SK-N-MC (cell line): ENCODE results near the gene ZBTB39.

Experiments used
- EZH2 ChIP-seq: fragments of 200-600 bp; sonication (generic); IDR thresholded peaks from one replicate; pipeline ENCODE4 v1.6.1; 2017; ENCODE audit warnings: antibody characterized with exemption
- FOXP2 ChIP-seq: optimal IDR thresholded peaks from 2 replicates; pipeline ENCODE3; 2011; ENCODE audit warnings: mild to moderate bottlenecking, moderate library complexity; ENCODE audit not compliant: insufficient read depth; ENCODE audit errors: extremely low read length, control extremely low read depth
- POLR2AphosphoS5 ChIP-seq: IDR thresholded peaks from 2 replicates; pipeline ENCODE4 v1.6.1; 2012; ENCODE audit warnings: mild to moderate bottlenecking, low read depth, low read length, borderline replicate concordance

- TF ChIP-seq EZH2 (no peak), POLR2AphosphoS5 (no peak), FOXP2 (no peak)
Observed at GRCh38 chr12:56958422-56958821, 47.9 kb downstream of the ZBTB39 start.
